Prostate gland (tissue), 1 donor: Measurements from ENCODE around the gene MOGAT3.

Experiments
- POLR2A ChIP-seq: fragments of 450-650 bp; IDR thresholded peaks from one replicate; pipeline ENCODE4 v1.6.1; 2016; ENCODE audit warnings: antibody characterized with exemption, mild to moderate bottlenecking
- POLR2AphosphoS5 ChIP-seq: sonication (generic); formaldehyde crosslinking; IDR thresholded peaks from one replicate; pipeline ENCODE4 v1.6.1; 2017; ENCODE audit warnings: antibody characterized with exemption

DNA sequence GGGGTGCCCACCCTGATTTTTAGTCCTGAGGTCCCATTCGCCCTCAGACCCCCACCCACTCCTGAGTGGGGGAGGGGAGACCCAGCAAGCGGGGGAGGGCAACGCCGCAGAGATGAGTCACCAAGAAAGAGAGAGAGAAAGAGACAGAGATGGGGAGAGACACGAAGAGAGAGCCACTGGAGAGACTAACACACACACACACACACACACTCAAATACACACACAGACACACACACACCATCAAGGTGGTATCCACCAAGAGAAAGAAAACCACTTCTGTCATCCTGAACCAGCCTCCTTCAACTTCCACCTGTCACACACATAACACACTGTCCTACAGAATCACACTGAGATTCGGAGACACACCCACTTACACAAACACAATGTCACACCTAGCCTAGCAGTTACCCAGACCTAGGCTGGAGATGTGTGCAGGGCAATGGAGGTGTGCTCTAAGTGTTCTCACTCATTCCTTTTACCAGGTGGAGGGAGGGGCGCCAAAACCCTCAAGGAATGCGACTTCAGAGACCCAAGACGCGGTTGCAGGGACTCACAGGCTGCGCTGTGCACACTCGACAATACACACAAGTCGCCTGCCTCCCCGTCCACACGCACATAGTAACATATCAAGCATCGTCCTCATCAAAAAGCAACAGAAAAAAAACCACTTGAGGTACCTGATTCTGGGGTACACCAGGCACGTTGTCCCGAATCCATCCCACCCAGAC, 31.6 kb downstream of the MOGAT3 start:
- no peak for TF ChIP-seq POLR2A
- TF ChIP-seq POLR2AphosphoS5 = no peak
